DMS 273 treated with DMSO at 0.1 percent for 48 hours (cell line): Measurements from ENCODE around the gene RAB4B.
"Not testable (repeated sequence)": the region's sequence is repeated elsewhere in the genome, so short reads cannot be mapped to it uniquely, and the experiment has no call there.

ENCODE experiments used
- DNase-seq: peaks from one replicate; lab custom pipeline; 2025; lab: John Stamatoyannopoulos, UW

The RAB4B gene

GRCh38 chr19:40822704-40823553, 44.9 kb downstream of the RAB4B start:
- not testable (repeated sequence) for DNase-seq

GRCh38 chr19:40824916-40825315, 46.9 kb downstream of the RAB4B start:
- not testable (repeated sequence) for DNase-seq

GRCh38 chr19:40825460-40826095, 47.5 kb downstream of the RAB4B start:
- not testable (repeated sequence) for DNase-seq

- not testable (repeated sequence) for DNase-seq
These were observed 48.3 kb downstream of the RAB4B start for GRCh38 chr19:40826312-40826698.

GRCh38 chr19:40826699-40827385, 48.8 kb downstream of the RAB4B start:
- not testable (repeated sequence) for DNase-seq

- DNase-seq = no peak
These were observed 49.6 kb downstream of the RAB4B start for GRCh38 chr19:40827386-40828247.

GRCh38 chr19:40829205-40829604, 51.2 kb downstream of the RAB4B start:
- no peak for DNase-seq

- DNase-seq = not testable (repeated sequence)
These were observed 52.7 kb downstream of the RAB4B start for GRCh38 chr19:40830741-40831140.

GRCh38 chr19:40831502-40832430, 53.7 kb downstream of the RAB4B start:
- no peak for DNase-seq

GRCh38 chr19:40832431-40832790, 54.4 kb downstream of the RAB4B start:
- not testable (repeated sequence) for DNase-seq

GRCh38 chr19:40833728-40834533, 55.9 kb downstream of the RAB4B start:
- not testable (repeated sequence) for DNase-seq

- no peak for DNase-seq
These were observed 58.8 kb downstream of the RAB4B start for GRCh38 chr19:40836754-40837429.

- not testable (repeated sequence) for DNase-seq
These were observed 60.4 kb downstream of the RAB4B start for GRCh38 chr19:40838477-40838876.

GRCh38 chr19:40842012-40842411, 64.0 kb downstream of the RAB4B start:
- DNase-seq = not testable (repeated sequence)

GRCh38 chr19:40842997-40843652, 65.1 kb downstream of the RAB4B start:
- not testable (repeated sequence) for DNase-seq

GRCh38 chr19:40843653-40844052, 65.6 kb downstream of the RAB4B start:
- DNase-seq = not testable (repeated sequence)
